WTC11 (cell line): Measurements from ENCODE around the gene CFAP157.

Source experiments
- CREM ChIP-seq: sonication (generic); formaldehyde crosslinking; IDR thresholded peaks from 2 replicates; pipeline ENCODE4 v1.8.1; 2022; ENCODE audit warnings: mild to moderate bottlenecking, missing genetic modification reagents, moderate library complexity
- E2F1 ChIP-seq: sonication (generic); formaldehyde crosslinking; IDR thresholded peaks from 2 replicates; pipeline ENCODE4 v1.8.0; 2022; ENCODE audit warnings: mild to moderate bottlenecking, missing genetic modification reagents
- NFYB ChIP-seq: sonication (generic); formaldehyde crosslinking; conservative IDR thresholded peaks from 2 replicates; pipeline ENCODE4 v1.8.0; 2022; ENCODE audit warnings: low read depth, missing genetic modification reagents
- TEAD1 ChIP-seq: sonication (generic); formaldehyde crosslinking; IDR thresholded peaks from 2 replicates; pipeline ENCODE4 v1.8.0; 2022; ENCODE audit warnings: mild to moderate bottlenecking, missing genetic modification reagents
- TEAD4 ChIP-seq: sonication (generic); formaldehyde crosslinking; IDR thresholded peaks from 2 replicates; pipeline ENCODE4 v1.8.0; 2022; ENCODE audit warnings: mild to moderate bottlenecking, missing genetic modification reagents
- TP53 ChIP-seq: sonication (generic); formaldehyde crosslinking; IDR thresholded peaks from 2 replicates; pipeline ENCODE4 v1.8.1; 2023; ENCODE audit warnings: mild to moderate bottlenecking, missing genetic modification reagents
- ZNF232 ChIP-seq: sonication (generic); formaldehyde crosslinking; IDR thresholded peaks from 2 replicates; pipeline ENCODE4 v1.8.0; 2022; ENCODE audit warnings: mild to moderate bottlenecking, missing genetic modification reagents
- ZNF512 ChIP-seq: sonication (generic); formaldehyde crosslinking; IDR thresholded peaks from 2 replicates; pipeline ENCODE4 v1.8.1; 2022; ENCODE audit warnings: missing genetic modification reagents, borderline replicate concordance
- TF ChIP-seq, protein P1 (sequence below): fragments of 200-600 bp; IDR thresholded peaks from 2 replicates; pipeline ENCODE4 v1.8.0; 2022; ENCODE audit warnings: antibody characterized with exemption
- TF ChIP-seq, protein P2 (sequence below): sonication (generic); formaldehyde crosslinking; IDR thresholded peaks from 2 replicates; pipeline ENCODE4 v1.8.1; 2023; ENCODE audit warnings: mild to moderate bottlenecking, missing genetic modification reagents, borderline replicate concordance
- TF ChIP-seq, protein P3 (sequence below): sonication (generic); formaldehyde crosslinking; IDR thresholded peaks from 2 replicates; pipeline ENCODE4 v1.8.0; 2022; ENCODE audit warnings: mild to moderate bottlenecking, missing genetic modification reagents
- TF ChIP-seq, protein P4 (sequence below): sonication (generic); formaldehyde crosslinking; IDR thresholded peaks from 2 replicates; pipeline ENCODE4 v1.8.1; 2022; ENCODE audit warnings: low read depth, mild to moderate bottlenecking, moderate library complexity, missing genetic modification reagents, borderline replicate concordance
- TF ChIP-seq, protein P5 (sequence below): sonication (generic); formaldehyde crosslinking; conservative IDR thresholded peaks from 2 replicates; pipeline ENCODE4 v1.8.1; 2023; ENCODE audit warnings: mild to moderate bottlenecking, low read depth, missing genetic modification reagents, moderate library complexity

DNA sequence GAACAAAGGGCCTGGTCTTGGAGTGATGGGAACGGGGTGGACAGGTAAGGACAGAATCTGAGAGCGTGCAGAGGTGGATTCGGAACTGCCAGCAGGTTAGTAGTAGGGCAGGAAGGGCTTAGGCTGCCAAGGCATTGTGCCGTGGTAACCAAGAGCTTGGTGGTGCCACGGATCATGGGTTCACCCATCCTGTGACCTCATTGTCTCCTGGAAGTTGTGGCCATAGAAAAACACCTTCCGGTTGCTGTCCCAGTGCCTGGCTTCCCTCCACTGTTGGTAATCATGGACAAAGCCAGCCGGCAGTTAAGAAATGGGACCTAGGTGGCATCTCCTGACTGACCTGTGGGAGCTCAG, 42.5 kb upstream of the CFAP157 start:
- no peak for TF ChIP-seq TEAD1
- TF ChIP-seq, protein P1, sequence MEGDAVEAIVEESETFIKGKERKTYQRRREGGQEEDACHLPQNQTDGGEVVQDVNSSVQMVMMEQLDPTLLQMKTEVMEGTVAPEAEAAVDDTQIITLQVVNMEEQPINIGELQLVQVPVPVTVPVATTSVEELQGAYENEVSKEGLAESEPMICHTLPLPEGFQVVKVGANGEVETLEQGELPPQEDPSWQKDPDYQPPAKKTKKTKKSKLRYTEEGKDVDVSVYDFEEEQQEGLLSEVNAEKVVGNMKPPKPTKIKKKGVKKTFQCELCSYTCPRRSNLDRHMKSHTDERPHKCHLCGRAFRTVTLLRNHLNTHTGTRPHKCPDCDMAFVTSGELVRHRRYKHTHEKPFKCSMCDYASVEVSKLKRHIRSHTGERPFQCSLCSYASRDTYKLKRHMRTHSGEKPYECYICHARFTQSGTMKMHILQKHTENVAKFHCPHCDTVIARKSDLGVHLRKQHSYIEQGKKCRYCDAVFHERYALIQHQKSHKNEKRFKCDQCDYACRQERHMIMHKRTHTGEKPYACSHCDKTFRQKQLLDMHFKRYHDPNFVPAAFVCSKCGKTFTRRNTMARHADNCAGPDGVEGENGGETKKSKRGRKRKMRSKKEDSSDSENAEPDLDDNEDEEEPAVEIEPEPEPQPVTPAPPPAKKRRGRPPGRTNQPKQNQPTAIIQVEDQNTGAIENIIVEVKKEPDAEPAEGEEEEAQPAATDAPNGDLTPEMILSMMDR: no peak
- TF ChIP-seq, protein P2, sequence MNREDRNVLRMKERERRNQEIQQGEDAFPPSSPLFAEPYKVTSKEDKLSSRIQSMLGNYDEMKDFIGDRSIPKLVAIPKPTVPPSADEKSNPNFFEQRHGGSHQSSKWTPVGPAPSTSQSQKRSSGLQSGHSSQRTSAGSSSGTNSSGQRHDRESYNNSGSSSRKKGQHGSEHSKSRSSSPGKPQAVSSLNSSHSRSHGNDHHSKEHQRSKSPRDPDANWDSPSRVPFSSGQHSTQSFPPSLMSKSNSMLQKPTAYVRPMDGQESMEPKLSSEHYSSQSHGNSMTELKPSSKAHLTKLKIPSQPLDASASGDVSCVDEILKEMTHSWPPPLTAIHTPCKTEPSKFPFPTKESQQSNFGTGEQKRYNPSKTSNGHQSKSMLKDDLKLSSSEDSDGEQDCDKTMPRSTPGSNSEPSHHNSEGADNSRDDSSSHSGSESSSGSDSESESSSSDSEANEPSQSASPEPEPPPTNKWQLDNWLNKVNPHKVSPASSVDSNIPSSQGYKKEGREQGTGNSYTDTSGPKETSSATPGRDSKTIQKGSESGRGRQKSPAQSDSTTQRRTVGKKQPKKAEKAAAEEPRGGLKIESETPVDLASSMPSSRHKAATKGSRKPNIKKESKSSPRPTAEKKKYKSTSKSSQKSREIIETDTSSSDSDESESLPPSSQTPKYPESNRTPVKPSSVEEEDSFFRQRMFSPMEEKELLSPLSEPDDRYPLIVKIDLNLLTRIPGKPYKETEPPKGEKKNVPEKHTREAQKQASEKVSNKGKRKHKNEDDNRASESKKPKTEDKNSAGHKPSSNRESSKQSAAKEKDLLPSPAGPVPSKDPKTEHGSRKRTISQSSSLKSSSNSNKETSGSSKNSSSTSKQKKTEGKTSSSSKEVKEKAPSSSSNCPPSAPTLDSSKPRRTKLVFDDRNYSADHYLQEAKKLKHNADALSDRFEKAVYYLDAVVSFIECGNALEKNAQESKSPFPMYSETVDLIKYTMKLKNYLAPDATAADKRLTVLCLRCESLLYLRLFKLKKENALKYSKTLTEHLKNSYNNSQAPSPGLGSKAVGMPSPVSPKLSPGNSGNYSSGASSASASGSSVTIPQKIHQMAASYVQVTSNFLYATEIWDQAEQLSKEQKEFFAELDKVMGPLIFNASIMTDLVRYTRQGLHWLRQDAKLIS (CRISPR knock-in tag): no peak
- TF ChIP-seq E2F1: no peak
- TF ChIP-seq CREM (CRISPR knock-in tag): no peak
- no peak for TF ChIP-seq TP53 (CRISPR knock-in tag)
- TF ChIP-seq ZNF232 (CRISPR knock-in tag): no peak
- TF ChIP-seq NFYB: no peak
- TF ChIP-seq, protein P3, sequence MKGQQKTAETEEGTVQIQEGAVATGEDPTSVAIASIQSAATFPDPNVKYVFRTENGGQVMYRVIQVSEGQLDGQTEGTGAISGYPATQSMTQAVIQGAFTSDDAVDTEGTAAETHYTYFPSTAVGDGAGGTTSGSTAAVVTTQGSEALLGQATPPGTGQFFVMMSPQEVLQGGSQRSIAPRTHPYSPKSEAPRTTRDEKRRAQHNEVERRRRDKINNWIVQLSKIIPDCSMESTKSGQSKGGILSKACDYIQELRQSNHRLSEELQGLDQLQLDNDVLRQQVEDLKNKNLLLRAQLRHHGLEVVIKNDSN (CRISPR knock-in tag): no peak
- no peak for TF ChIP-seq TEAD4 (CRISPR knock-in tag)
- TF ChIP-seq, protein P4, sequence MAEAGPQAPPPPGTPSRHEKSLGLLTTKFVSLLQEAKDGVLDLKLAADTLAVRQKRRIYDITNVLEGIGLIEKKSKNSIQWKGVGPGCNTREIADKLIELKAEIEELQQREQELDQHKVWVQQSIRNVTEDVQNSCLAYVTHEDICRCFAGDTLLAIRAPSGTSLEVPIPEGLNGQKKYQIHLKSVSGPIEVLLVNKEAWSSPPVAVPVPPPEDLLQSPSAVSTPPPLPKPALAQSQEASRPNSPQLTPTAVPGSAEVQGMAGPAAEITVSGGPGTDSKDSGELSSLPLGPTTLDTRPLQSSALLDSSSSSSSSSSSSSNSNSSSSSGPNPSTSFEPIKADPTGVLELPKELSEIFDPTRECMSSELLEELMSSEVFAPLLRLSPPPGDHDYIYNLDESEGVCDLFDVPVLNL: no peak
- no peak for TF ChIP-seq ZNF512 (CRISPR knock-in tag)
- TF ChIP-seq, protein P5, sequence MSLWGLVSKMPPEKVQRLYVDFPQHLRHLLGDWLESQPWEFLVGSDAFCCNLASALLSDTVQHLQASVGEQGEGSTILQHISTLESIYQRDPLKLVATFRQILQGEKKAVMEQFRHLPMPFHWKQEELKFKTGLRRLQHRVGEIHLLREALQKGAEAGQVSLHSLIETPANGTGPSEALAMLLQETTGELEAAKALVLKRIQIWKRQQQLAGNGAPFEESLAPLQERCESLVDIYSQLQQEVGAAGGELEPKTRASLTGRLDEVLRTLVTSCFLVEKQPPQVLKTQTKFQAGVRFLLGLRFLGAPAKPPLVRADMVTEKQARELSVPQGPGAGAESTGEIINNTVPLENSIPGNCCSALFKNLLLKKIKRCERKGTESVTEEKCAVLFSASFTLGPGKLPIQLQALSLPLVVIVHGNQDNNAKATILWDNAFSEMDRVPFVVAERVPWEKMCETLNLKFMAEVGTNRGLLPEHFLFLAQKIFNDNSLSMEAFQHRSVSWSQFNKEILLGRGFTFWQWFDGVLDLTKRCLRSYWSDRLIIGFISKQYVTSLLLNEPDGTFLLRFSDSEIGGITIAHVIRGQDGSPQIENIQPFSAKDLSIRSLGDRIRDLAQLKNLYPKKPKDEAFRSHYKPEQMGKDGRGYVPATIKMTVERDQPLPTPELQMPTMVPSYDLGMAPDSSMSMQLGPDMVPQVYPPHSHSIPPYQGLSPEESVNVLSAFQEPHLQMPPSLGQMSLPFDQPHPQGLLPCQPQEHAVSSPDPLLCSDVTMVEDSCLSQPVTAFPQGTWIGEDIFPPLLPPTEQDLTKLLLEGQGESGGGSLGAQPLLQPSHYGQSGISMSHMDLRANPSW (CRISPR knock-in tag): no peak
